NCI-H2081 (cell line): ENCODE results near the gene PTPRN2.
"Not testable (repeated sequence)": the region's sequence is repeated elsewhere in the genome, so short reads cannot be mapped to it uniquely, and the experiment has no call there.

Experiments used
- DNase-seq, 2 experiments: peaks; one replicate each; lab custom pipeline; 2025; lab: John Stamatoyannopoulos, UW

PTPRN2 gene

DNA sequence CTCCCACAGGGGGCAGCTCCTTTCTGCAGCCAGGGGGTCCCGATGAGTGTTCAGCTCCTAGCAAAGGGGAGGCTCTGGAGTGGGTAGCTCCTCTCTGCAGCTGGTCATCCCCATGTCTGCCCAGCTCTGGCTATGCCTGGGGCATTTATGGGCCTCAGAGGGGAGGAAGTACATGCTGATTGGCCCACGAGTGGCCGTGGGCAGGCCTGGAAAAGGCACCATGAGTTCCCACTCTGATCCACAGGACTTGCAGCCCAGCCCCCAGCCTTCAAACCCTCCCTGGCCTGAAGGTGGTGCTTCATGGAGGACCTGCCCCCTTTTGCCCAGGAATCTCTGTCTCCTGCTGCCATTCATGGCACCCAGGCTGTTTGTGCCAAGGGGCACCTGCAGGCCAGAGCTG lies 982.0 kb downstream of the PTPRN2 start:
- no peak for DNase-seq

DNA sequence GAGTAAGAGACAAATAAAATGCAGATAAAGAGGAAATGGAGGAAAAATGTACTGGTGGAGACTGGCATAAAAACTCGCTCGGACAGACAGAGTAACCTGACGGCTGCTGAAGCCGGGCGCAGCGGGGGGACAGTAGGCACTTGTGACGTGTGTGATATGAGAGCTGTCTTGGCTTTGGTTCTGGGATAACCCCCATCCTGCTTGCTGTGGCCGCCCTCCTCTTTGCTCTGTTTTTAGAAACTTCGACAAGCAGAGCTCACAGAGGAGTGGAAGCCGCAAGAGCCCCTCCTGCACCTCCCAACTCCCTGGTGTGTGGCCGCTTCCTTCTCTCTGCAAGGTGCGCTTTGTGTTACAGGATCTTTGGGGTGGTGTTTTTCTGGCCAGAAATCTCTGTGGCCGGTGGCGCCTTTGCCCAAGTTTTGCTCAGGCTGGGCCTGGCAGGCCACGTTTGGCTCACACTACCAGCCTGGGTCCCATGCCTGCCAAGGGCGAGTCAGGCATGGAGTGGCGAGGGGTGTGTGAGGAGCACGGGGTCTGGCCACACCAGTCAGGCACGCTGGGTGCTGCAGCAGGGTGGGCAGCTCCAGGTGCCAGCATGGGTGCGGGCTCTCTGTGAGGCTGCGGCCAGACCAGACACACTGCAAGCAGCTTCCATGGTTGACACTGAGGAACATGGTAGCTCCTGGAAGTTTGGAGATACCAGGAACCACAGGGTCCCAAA lies 982.8 kb downstream of the PTPRN2 start:
- no peak for DNase-seq

DNA sequence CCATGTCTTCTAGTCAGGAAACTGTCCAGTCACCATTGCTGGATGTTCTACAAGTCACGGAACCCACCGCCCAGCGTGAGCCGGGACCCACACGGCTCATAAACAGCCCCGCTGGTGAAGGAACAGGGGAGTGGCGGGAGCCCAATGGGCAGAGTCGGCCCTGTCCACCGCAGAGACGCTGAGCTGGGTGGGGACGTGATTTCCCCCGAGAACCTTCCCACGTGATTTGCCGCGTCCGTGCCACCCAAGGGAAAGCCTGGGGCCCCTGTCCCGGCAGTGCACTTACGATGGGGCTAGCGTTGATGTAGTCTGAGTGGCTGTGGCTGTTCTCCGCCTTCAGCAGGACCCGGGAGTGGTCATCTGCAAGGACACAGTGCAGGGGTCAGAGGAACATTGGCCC lies 983.9 kb downstream of the PTPRN2 start:
- DNase-seq = no peak

DNA sequence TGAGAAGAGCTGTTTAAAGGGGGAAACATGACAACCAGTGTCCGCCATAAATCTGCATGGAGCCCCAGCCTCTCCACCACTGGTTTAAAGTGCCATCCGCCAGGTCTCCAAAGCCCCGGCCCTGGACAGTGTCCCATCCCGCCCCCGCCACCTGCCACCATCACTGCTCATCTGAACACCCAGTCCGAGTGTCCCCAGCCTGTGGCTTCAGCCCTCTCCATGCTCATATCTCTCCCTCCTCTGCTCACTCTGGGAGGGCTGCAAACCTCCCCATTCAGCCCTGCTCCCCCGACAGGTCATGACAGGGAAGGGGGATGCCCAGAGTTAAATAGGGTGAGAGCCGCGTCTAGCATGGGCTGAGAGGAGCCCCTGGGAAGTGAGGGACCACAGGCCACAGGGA lies 984.6 kb downstream of the PTPRN2 start:
- no peak for DNase-seq

DNA sequence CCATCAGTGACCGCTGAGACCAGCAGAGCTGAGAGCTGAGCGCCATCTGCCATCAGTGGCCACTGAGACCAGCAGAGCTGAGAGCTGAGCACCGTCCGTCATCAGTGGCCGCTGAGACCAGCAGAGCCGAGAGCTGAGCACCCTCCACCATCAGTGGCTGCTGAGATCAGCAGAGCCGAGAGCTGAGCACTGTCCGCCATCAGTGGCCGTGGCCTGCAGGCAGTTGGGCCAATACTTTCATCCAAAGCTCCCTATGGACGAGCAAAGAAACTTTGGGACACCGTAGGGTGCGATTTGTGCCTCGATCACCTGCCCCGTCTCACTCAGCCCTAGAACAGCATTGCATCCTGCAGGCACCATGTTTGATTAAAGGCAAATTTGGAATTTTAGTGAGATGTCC lies 985.0 kb downstream of the PTPRN2 start:
- no peak for DNase-seq

DNA sequence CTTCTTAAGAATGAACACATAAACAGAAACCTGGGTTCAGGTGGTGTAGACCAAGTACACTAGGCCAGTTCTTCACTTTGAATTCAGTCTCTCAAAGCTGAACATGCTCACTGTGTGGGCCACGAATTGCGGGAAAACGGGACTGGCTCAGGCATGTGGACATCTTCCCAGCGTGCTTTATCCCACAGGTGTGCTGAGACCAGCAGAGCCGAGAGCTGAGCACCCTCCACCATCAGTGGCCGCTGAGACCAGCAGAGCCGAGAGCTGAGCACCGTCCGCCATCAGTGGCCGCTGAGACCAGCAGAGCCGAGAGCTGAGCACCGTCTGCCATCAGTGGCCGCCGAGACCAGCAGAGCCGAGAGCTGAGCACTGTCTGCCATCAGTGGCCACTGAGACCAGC lies 985.5 kb downstream of the PTPRN2 start:
- no peak for DNase-seq

DNA sequence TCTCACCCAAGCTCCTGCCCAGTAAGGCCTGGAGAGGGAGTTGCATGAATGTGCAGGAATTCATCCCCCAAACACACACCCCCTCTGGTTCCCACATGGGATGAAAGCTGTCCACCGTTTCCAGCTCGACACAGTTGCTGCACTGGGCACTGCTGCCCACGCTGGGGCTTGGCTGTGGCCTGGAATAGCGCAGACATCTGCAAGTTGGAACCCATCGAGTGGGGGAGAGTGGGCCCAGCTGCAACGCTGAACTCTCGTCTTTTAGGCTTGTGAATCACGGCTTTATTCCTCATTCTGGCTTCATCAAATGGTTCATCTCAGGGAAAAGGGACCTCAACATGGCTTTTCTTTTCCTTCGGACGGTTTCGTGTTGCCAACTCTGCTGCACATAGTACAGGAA lies 986.1 kb downstream of the PTPRN2 start:
- DNase-seq = no peak

DNA sequence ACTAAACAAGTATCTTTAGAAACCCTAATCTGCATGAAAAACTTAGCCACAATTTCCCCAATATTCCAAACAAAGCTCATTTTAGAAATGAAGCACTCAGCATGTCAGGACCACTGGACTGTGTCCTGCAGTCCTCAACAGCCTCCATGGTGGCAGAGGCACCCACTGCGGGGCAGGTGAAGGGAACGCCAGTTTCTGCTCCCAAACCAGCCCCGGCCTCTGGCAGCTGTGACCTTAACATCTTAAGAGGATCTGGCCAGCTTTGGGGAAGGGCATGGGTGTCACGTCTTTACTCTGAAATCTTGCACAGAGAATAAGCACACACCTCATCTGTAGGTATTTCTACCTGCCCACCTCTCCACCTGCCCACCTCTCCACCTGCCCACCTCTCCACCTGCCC lies 988.1 kb downstream of the PTPRN2 start:
- DNase-seq = no peak

DNA sequence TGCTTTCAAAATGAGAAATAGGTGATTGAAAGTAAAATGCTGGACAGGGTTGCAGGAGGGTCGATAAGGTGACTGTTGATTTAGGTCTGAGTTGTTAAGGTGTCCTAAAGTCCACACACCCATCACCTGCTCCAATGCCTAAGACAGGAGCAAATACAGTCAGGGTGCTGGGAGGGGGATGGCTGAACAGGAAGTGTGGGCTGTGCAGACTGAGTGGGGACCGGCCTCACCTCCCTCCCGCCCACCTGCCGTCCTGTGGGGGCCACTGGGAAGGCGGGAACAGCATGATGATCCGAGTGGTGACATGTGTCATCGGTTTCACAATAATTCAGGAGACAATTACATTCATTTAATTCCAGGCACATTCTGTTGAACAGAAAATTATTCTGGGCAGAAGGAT lies 990.1 kb downstream of the PTPRN2 start:
- peak; percentile 85 to 89 for DNase-seq

DNA sequence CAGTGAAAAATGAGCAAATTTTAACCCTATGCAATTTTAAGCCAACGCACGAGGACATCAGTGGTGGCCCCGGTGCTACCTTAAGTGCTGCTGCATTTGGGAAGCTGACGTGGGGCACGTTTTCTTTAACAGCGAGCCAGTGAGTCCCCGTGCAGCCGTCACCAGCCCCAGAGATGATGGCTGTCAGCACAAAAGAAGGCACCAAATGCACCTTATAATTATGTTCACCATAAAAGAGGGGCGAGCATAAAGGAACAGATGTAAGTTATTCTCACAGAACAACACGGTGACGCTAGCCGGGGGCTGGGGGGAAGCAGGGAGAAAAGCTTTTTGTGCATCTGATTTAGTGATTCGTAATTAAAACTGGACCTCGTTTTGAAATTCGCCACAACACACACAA lies 990.7 kb downstream of the PTPRN2 start:
- peak; percentile 85 to 93 for DNase-seq

DNA sequence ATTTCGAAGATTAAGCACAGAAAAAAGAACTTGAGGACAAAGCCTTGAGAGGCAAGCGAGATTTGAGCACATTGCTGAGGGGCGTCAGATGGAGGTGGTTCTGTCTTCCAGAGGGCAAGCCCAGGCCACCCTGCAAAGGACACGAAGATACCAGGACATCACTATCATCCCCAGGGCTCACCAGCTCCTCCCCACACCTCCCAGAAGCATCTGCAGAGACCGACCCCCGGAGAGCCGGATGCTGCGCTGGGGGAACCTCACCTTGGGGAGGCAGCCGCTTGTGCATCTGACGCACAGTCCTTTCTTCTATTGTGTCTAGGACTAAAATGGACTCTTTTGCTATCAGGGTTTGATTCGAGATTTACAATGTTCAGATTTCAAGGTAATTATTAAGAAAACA lies 991.2 kb downstream of the PTPRN2 start:
- DNase-seq = peak; percentile 71 to 82

DNA sequence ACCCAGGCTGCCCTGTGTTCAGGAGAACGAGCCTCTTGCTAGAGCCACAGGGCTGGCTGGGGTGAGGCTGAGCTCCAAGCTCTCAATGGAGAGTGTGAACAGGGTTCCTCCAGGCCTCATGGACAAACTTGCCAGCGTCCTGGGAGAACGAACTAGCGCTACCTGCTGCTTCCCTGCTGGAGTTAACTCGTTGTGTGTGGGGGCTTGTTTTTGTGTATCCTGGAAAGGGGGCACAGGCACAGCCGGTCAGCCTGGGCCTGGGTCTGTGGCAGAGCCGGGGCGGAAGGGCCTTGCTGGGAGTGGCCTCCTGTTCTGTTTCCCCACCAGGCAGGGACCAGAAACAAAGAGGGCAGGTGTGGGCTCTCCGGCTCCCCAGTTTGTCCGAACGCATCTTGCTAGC lies 991.6 kb downstream of the PTPRN2 start:
- DNase-seq = no peak

DNA sequence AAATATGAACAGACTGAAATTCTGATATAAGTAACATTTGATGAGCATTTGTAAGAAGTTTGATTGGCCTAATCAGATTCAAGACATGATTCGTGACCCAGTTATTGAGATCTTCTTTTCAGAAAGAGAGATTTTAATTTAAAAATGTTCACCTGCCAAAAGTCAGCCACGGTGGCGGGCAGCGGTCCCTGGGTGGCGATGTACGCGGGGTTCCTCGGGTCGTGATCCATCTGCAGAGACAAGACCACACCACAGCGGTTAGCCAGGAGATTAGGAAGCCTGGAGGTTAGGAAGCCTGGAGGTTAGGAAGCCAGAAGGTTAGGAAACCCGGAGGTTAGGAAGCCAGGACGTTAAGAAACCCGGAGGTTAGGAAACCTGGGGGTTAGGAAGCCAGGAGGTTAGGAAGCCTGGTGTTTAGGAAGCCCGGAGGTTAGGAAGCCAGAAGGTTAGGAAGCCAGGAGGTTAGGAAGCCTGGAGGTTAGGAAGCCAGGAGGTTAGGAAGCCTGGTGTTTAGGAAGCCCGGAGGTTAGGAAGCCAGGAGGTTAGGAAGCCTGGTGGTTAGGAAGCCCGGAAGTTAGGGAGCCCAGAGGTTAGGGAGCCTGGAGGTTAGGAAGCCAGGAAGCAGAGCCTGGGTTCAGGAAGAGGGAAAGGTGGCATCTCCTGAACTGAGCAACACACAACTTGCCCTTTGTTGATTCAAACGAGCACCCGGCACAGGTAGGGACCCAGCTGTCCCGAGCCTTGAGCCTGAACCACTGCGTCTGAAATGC lies 992.4 kb downstream of the PTPRN2 start:
- DNase-seq = no peak

DNA sequence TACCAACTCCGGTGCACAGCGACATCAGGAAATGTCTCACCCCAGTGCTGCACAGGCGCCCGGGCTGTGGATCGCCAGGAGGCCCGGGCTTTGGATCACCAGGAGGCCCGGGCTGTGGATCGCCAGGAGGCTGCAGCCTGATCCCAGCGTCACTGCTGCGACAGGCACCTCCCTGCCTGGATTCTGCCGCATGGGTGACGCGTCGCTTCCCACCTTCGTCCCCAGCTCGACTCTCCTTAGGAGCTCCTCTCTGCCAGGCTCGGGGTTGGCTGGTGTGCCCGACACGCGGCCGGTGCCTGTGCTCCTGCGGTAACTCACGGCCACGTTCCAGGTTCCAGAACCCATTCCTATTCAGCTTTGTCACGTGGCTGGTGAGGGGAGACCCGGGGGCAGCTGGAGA lies 993.3 kb downstream of the PTPRN2 start:
- no peak for DNase-seq

DNA sequence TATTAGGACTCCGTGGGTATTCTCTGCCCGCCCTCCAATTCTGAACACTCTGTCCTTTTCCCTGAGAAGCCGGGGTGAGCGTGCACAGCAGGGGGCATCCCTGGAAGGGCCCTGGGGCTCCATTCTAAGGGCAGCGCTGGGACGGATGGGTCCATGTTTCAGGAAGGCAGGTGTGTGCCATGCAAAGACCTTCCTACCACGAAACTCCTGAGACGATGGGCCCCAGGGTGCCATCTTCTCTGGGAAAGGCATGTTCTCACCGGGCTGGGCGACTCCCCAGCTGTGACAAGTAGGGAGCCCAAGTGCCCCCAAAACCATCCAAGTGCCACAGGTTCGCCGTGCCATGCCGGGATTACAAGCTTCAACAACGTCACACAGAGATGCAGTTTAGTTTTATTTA lies 994.1 kb downstream of the PTPRN2 start:
- no peak for DNase-seq

DNA sequence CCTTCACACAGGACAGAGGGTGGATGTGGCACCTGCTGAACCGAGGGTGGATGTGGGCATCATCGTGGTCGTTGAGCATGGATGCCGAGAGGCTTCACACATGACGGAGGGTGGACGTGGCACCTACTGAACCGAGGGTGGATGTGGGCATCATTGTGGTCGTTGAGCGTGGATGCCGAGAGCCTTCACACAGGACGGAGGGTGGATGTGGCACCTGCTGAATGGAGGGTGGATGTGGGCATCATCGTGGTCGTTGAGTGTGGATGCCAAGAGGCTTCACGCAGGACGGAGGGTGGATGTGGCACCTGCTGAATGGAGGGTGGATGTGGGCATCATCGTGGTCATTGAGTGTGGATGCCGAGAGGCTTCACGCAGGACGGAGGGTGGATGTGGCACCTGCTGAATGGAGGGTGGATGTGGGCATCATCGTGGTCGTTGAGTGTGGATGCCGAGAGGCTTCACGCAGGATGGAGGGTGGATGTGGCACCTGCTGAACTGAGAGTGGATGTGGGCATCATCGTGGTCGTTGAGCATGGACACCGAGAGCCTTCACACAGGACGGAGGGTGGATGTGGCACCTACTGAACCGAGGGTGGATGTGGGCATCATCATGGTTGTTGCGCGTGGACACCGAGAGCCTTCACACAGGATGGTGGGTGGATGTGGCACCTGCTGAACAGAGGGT lies 994.8 kb downstream of the PTPRN2 start:
- DNase-seq = not testable (repeated sequence)

DNA sequence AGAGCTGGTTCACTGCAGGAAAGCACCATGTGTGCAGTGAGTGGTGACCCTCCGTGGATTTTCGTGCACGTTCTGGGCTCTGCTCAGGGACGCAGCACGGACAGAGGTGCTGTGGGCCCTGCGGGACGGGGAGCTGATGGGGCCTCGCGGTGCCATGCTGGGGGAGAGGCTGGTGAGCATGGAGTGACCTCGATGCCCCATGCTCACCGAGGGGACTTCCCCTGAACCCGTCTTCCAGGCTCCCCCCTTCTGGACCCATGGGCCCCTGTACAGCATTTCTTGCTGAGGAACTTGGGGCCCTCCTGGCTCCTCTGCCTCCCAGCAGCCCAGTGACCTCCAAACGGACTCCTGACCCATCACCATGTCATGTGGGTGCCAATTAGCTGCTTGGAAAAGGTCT lies 997.1 kb downstream of the PTPRN2 start:
- no peak for DNase-seq

DNA sequence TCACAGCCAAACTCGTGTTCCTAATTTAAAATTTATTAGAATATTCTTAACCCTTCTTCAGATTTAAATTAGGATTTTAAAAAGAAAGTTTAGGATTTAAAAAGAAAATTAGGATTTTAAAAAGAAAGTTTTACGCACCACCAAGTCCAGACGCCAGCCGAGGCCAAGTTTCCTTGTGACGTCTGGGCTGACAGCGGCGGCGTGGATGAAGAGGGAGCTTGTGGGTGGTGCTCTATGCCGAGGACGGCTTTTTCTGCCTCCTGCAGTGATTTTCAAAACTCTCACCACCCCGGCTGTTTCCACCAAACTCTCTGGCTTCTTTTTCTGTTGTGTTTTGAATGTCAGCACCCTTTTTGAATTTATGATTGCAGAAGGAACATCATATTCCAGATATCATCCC lies 997.9 kb downstream of the PTPRN2 start:
- no peak for DNase-seq

DNA sequence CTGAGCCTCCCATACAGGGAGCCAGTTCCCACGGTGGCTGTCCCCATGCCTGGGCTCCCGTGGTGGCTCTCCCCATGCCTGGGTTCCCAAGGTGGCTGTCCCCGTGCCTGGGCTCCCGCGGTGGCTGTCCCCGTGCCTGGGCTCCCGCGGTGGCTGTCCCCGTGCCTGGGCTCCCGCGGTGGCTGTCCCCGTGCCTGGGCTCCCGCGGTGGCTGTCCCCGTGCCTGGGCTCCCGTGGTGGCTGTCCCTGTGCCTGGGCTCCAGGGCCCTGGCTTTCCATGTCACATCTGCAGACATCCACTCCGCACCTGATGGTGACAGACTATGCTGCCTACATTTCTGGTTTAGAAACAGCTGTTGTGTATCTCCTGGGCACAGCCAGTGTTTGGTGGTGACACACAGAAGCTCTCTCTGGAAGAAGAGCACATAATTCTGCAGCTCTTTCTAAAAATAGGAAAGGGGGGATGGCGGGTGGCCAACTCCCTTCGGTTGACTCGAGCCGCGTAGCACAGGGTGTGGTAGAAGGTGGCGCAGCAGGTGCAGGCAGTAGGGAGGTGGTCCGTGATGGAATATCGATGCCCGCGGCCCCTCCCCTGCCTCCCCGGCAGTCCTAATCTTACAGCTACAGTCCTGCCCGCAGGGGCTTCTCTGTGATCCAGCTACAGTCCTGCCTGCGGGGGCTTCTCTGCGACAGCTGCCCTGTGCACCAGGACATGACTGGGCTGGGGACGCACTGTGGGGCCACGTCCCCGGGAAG lies 999.6 kb downstream of the PTPRN2 start:
- peak in 1 of 2 experiments; percentile 12 for DNase-seq

DNA sequence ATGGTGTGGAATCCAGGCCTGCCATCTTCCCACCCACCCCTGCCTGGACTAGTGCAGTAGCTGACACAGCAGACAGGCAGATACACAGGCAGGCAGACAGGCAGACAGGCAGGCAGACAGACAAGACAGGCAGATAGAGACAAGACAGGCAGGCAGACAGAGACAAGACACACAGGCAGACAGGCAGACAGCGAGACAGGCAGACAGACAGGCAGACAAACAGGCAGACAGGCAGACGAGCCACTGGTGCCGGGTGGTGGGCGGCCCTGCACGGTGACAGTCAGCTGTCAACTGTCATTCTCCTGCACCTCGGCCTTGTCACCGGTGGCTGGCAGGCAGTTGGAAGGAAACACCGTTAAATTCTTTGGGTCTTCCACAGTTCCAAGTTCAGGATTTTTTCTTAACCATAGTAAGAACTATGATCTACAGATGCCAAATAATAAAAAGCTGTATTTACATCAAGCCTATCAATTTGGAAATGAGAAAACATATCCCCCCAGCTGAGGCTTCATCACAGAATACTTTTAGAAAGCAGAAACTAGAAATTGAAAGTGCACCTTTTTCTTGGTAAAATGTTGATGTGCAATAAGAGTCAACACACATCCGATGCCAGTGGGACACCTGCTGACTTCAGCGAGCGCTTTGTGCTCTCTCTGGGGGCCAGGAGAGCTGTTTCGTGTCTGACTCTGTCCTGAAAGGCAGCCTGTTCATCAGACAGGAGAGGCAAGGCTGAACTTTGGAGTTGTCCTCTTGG lies 1000.4 kb downstream of the PTPRN2 start:
- no peak for DNase-seq

DNA sequence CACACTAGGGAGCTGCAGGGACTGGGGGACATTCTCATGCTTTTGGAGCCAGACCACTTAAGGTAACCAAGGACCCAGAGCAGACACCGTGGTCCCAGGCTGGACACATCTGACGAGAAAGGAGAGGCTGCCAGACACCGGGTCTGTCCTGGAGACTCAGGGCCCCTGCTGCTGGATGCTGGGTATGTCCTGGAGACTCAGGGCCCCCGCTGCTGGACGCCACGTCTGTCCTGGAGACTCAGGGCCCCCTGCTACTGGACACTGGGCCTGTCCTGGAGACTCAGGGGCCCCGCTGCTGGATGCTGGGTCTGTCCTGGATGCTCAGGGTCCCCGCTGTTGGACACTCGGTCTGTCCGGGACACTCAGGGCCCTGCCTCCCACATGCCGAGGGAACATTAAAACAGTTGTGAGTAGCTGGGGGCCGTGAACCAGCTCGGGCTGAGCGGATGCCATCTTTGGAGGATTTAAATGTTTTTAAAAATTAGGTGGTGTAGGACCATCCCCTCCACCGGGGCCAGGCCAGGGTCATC lies 1001.1 kb downstream of the PTPRN2 start:
- no peak for DNase-seq
